ENCODE measurements around the gene ADPRS.

Gene ADPRS
- total RNA-seq = 22.3 reads per million, percentile 49 among the genes with 10 or more reads in this experiment

- DNase-seq = peak; percentile 84
Observed at GRCh38 chr1:36088577-36089392, at the start of gene ADPRS. Gene ADPRS, plus strand, starts transcription at chr1:36088892. Its CDS starts 13 bp downstream, at chr1:36088905.

GRCh38 chr1:36040238-36040637 is 48.5 kb upstream of the ADPRS start:
- DNase-seq = no peak

- DNase-seq = no peak
Observed at GRCh38 chr1:36051821-36052220, 36.9 kb upstream of the ADPRS start.

- DNase-seq = no peak
Observed at GRCh38 chr1:36053978-36054377, 34.7 kb upstream of the ADPRS start.

GRCh38 chr1:36055706-36056105 is 33.0 kb upstream of the ADPRS start:
- no peak for DNase-seq

- no peak for DNase-seq
Observed at GRCh38 chr1:36062315-36062714, 26.4 kb upstream of the ADPRS start.

- no peak for DNase-seq
Observed at GRCh38 chr1:36067871-36068270, 20.8 kb upstream of the ADPRS start.

GRCh38 chr1:36068866-36069265 is 19.8 kb upstream of the ADPRS start:
- no peak for DNase-seq

- no peak for DNase-seq
Observed at GRCh38 chr1:36070349-36070748, 18.3 kb upstream of the ADPRS start.

- DNase-seq = no peak
Observed at GRCh38 chr1:36076979-36077573, 11.6 kb upstream of the ADPRS start.

- DNase-seq = no peak
Observed at GRCh38 chr1:36080236-36080635, 8.5 kb upstream of the ADPRS start.

GRCh38 chr1:36080801-36081200 is 7.9 kb upstream of the ADPRS start:
- DNase-seq = no peak

- no peak for DNase-seq
Observed at GRCh38 chr1:36081926-36082485, 6.7 kb upstream of the ADPRS start.

- DNase-seq = no peak
Observed at GRCh38 chr1:36083219-36083618, 5.5 kb upstream of the ADPRS start.

- DNase-seq = no peak
Observed at GRCh38 chr1:36083635-36084496, 4.8 kb upstream of the ADPRS start, which contains the start of gene TEKT2. Gene TEKT2, plus strand, starts transcription at chr1:36084094. Its CDS starts 828 bp downstream, at chr1:36084922.

GRCh38 chr1:36084497-36085115 is 4.1 kb upstream of the ADPRS start:
- no peak for DNase-seq

- no peak for DNase-seq
Observed at GRCh38 chr1:36085126-36085525, 3.6 kb upstream of the ADPRS start.

GRCh38 chr1:36085686-36086526 is 2.8 kb upstream of the ADPRS start:
- no peak for DNase-seq

- no peak for DNase-seq
Observed at GRCh38 chr1:36086529-36087232, 2.0 kb upstream of the ADPRS start.

- DNase-seq = no peak
Observed at GRCh38 chr1:36087233-36088123, 1.2 kb upstream of the ADPRS start.
